T-helper 9 cell (primary cell): ENCODE results near the gene MUSTN1.

ENCODE experiments used
- DNase-seq: peaks from one replicate; pipeline ENCODE4 v3.0.0-alpha.2; 2020

Gene MUSTN1

DNA sequence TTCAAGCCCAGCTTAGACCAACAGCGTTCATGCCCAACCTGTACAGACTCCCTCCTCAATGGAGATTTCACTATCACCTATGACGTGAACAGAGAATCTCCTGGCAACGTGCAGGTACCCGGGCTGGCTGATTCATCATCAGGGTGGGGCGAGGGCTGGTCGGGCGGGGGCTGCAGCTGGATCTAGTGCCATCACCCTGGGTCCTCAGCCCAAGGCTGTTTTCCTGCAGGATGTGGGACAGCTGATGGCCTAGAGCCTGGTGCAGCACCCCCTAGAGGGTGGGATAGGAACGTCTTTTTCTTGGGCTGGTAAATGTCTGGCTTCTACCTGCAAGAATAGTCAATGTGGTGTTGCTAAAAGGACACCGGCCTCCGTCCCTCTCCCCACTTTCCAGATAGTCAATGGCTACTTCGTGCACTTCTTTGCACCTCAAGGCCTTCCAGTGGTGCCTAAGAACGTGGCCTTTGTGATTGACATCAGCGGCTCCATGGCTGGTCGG lies 35.8 kb downstream of the MUSTN1 start:
- DNase-seq, result no peak

- no peak for DNase-seq
Measured at GRCh38 chr3:52798376-52798977, 36.3 kb downstream of the MUSTN1 start.

DNA sequence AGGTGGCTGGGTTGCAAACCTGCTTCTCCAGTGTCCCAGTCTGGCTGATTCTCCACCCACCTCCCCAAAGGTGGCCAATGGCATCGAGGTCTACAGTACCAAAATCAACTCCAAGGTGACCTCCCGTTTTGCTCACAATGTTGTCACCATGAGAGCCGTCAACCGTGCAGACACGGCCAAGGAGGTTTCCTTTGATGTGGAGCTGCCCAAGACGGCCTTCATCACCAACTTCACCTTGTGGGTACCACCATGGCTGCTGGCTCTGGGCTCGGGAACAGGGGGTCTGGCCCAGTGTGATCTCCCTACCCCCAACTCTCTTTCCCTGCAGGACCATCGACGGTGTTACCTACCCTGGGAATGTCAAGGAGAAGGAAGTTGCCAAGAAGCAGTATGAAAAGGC lies 38.4 kb downstream of the MUSTN1 start:
- DNase-seq, result no peak

- no peak for DNase-seq
Measured at GRCh38 chr3:52795298-52795900, 39.4 kb downstream of the MUSTN1 start.

DNA sequence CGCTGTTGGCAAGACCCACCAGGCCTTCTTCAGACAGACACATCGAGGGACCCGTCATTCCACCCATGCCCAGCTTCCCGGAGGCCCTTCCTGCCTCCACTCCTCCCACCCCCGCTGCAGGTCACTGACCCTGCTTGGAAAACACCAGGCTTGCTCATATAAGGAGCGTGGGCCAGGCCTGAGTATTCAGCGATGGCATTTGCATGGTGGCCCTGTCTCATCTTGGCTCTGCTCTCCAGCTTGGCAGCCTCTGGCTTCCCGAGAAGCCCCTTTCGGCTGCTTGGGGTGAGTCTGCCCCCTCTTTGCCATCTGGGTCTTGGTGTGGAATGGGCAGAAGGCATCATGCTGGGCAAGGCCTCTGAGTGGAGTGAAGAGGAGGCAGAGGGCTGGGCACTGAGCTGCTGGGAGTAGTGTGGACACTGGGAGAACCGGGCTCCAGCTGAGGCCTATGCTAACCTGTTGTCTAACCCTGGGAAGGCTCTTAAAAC lies 40.2 kb downstream of the MUSTN1 start, which contains the start of gene ITIH3:
Gene ITIH3, plus strand, starts transcription at position 185 of the 488 bp plus-strand sequence. Its CDS starts 8 bp downstream, at position 193.
- no peak for DNase-seq

- no peak for DNase-seq
Measured at GRCh38 chr3:52793702-52794611, 40.9 kb downstream of the MUSTN1 start.

GRCh38 chr3:52792961-52793695 lies 41.7 kb downstream of the MUSTN1 start:
- DNase-seq, result no peak

DNA sequence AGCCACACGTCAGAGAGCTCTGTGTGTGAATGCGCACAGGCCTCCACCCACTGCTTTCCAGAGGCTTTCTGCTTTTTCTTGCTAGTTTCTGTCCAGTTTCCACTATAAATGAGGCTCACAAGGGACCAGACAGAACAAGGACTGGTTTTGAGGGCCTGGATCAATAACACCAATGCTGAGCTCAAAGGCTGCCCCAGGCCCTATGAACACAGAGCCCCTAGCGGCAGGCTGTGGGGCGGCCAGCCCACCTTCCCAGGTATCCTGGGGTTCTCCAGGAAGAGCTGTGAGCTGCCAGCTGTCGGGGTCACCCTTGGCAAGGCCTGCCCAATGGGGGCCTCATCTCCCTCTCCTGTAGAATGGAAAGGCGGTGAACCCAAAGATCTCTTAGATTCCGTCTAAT lies 42.4 kb downstream of the MUSTN1 start:
- DNase-seq, result no peak

DNA sequence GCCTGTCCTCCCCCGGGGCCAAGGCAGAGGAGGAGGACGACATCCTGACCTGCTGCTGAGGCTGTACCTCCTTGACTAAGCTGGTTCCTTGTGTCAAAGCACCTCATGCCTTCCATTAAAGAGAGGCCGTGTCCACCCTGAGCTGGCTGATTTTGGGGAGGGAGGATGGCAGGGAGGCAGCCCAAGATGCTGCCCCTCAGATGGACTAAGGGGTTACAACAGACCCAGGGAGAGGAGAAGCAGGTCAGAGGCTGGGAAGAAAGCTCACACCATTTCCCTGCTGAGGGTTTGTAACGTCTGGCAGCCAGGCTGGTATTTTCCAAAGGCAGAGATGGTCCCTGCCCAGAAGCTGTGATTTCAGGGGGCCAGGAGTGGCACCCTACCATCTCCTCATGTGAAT lies 42.9 kb downstream of the MUSTN1 start:
- DNase-seq, result no peak

DNA sequence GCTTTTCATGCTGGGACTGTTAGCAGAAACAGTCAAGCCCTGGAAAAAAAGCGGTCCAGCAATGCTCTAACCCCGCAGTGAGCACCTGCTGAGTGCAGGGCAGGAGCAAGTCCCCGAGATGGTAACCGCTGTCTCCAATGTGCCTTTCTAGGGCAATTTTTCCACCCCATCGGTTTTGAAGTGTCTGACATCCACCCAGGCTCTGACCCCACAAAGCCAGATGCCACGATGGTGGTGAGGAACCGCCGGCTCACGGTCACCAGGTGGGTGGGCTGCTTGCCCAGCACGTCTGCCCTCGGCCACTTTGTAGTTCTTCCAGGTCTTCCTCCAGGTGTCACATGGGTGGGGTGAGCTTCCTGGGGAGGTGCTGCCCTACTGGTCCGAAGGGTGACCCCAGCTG lies 43.5 kb downstream of the MUSTN1 start:
- DNase-seq, result no peak

DNA sequence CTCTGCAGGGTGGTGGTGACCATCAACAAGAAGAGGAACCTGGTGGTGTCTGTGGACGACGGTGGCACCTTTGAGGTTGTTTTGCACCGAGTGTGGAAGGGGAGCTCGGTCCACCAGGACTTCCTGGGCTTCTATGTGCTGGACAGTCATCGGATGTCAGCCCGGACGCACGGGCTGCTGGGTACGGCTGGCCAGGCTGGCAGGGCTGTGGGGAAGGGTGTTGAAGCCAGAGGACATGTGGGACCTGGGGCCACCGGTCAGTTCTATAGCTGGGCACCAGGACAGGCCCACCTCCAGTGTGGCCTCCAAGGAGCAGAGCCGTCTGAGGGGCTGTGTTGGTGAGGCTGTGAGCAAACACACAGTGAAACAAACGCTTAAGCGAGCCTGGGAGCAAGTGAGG lies 44.1 kb downstream of the MUSTN1 start:
- no peak for DNase-seq

- DNase-seq, result no peak
Measured at GRCh38 chr3:52790337-52790736, 44.5 kb downstream of the MUSTN1 start.

GRCh38 chr3:52789746-52790040 lies 45.1 kb downstream of the MUSTN1 start:
- DNase-seq, result no peak

DNA sequence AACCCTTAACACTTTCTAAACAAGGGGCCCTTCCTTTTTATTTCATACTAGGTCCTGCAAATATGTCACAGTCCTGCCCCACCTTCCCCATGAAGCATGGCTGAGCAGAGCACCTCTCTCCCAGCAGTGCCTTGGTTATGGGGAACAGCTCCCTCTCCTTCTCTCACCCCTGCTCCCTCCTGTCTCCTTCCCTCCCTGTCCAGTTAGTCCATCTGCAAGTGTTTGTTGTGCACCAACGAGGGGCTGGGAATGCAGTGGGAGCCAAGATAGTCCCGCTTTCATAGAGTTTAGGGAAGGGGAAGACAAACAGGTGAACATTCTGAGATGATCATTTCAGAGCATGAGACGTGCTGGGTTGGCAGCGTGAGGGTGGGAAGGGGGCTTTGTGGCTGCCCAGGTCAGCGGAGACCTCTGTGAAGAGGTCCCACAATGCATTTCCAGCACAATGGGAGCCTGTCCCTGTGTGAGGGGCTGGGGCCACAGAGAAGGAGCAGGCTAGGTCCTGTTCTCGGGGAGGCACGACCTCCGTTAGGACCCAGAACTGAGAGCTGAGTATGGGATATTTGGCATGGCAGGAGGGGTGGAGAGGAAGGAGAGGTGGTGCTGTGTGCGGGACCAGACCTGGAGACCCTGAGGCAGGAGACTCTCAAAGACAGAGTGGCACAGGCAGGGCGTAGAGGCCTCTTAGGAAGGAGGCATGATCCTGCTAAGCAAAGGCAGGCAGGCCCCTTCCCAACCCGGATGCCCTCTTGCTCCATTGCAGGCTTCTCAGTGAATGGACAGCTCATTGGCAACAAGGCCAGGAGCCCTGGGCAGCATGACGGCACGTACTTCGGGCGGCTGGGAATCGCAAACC lies 45.7 kb downstream of the MUSTN1 start:
- no peak for DNase-seq

GRCh38 chr3:52787672-52788625 lies 46.9 kb downstream of the MUSTN1 start:
- no peak for DNase-seq

DNA sequence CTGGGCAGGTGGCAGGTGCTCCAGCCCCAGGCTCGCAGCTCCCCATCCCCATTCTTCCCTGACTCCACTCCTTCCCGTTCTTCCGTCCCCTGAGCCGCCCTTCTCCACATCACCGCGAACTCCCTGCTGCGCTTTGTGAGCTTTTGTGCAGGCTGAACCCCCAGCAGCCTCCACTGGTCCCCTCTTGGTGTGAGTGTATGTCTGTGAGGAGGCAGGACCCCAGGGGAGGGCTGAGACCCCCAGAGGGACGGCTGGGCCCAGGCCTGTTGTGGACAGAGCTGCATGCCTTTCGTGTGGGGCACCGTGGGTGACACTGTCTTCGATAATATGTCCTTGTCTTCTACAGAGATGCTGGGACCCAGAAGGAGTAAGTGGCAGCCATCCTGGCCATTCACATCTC lies 47.6 kb downstream of the MUSTN1 start:
- DNase-seq, result no peak

GRCh38 chr3:52786330-52787215 lies 48.2 kb downstream of the MUSTN1 start:
- no peak for DNase-seq

- no peak for DNase-seq
Measured at GRCh38 chr3:52784931-52785590, 49.8 kb downstream of the MUSTN1 start.

GRCh38 chr3:52784021-52784621 lies 50.7 kb downstream of the MUSTN1 start:
- DNase-seq, result no peak
